AG04449 (cell line): Measurements from ENCODE around the gene GPC1.

Source experiments
- CTCF ChIA-PET: fragments of 350-600 bp; formaldehyde crosslinking; extraction: SDS; loops from one replicate; lab custom pipeline; 2021; ENCODE audit warnings: antibody characterized with exemption; lab: Yijun Ruan, JAX
- POLR2A ChIA-PET: fragments of 400-600, 350-600 bp; formaldehyde crosslinking; extraction: SDS; loops from one replicate; lab custom pipeline; 2020; ENCODE audit warnings: antibody characterized with exemption, inconsistent platforms; lab: Yijun Ruan, JAX
- DNase-seq: peaks from one replicate; pipeline ENCODE4 v3.0.0-alpha.2; 2010; ENCODE audit warnings: low read depth, low spot score
- H3K4me3 ChIP-seq: 2 replicates; pipeline ENCODE4 v1.5.1; 2011; ENCODE audit warnings: low read depth, mild to moderate bottlenecking, control low read depth, low read length
- TF ChIP-seq, protein P1 (sequence below): IDR thresholded peaks from one replicate; pipeline ENCODE4 v1.5.1; 2011; ENCODE audit warnings: mild to moderate bottlenecking, moderate library complexity, low read length, control low read depth, inconsistent platforms; ENCODE audit not compliant: insufficient read depth; ENCODE audit errors: missing control alignments

Gene GPC1

DNA sequence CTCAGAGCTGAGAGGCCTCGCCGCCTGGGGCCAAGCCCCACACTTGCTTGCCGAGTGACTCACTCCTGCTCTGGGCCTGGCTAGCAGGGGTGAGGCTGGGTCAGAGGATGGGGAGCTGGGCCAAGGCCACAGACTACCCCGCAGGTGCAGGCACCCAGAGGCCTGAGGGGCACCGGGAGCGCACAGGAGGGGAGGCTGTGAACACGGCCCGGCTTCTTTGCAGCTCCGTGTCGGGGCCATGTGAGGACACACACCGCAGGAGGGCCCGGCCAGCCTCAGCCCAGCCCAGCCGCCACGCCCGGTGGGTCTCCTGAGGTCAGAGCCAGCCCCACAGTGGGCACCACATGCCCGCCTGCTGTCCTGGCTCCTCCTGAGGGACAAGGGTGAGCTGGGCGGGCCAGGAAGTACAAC is 8.4 kb downstream of the GPC1 start:
- TF ChIP-seq, protein P1, sequence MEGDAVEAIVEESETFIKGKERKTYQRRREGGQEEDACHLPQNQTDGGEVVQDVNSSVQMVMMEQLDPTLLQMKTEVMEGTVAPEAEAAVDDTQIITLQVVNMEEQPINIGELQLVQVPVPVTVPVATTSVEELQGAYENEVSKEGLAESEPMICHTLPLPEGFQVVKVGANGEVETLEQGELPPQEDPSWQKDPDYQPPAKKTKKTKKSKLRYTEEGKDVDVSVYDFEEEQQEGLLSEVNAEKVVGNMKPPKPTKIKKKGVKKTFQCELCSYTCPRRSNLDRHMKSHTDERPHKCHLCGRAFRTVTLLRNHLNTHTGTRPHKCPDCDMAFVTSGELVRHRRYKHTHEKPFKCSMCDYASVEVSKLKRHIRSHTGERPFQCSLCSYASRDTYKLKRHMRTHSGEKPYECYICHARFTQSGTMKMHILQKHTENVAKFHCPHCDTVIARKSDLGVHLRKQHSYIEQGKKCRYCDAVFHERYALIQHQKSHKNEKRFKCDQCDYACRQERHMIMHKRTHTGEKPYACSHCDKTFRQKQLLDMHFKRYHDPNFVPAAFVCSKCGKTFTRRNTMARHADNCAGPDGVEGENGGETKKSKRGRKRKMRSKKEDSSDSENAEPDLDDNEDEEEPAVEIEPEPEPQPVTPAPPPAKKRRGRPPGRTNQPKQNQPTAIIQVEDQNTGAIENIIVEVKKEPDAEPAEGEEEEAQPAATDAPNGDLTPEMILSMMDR: no peak
- ChIA-PET POLR2A (no interaction called here), CTCF (interaction anchor here (0.7 kb wide), 1 partner anchor 211 kb away, joined by 3 read pairs; no protein-coding TSS in a partner anchor)
- H3K4me3 ChIP-seq: no peak overlapping the region
- no peak for DNase-seq

DNA sequence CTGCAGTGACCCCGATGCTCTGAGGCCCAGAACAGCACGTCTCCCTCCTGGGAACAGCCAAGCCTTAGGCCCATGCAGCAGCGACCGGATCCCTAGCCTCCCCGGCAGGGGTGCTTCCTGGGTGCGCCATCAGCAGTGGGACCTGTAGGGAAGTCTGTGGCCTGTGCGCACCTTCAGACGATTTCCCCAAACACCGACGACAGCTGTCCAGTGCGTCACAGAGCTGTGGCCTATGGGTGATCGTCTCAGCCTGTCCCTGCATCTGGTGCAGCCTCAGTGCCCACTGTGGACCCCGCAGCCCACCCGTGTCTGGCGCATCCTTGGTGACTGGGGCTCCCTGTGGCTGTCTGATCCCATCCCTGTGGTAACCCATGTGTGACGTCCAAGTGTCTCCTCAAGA is 9.0 kb downstream of the GPC1 start:
- ChIA-PET CTCF (no interaction called here), POLR2A (no interaction called here)
- no peak for DNase-seq
- no peak overlapping the region for H3K4me3 ChIP-seq
- TF ChIP-seq, protein P1: no peak

DNA sequence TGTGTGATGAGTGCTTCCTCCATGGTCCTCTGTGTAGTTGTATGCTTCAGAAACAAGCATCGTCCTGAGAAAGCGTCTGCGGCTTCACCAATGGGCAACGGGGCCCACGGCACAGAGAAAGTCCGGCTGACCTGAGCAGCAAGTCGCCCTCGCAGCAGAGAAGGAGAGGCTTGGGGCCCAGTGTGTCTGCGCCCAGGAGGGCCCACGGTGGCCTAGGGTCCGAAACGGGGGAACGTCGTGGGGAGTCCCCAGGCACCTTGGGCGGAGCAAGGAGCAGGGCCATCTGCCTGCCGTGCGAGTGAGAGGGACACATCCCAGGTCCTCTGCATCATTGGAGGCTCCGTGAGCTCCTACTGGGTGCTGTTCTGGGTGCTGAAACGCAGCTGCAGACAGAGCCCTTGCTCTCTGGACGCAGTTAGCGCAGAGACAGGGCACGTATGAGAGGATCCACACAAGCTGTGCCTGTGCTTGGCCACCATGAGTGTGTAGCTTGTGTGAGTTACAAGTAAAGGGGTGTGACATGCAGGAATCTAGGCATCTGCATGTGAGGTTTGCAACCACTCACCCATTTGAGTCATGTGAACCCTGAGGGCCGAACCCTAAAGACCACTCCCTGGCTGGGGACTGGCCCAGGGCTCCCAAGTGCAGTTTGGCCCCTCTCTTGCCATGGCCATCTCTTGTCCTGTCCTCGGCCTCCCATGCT is 10.6 kb downstream of the GPC1 start:
- no peak for DNase-seq
- TF ChIP-seq, protein P1: no peak
- POLR2A ChIA-PET: no interaction called here
- CTCF ChIA-PET: interaction anchor here (1.6 kb wide), 1 partner anchor 213 kb away, joined by 11 read pairs; no protein-coding TSS in a partner anchor
- no peak overlapping the region for H3K4me3 ChIP-seq

DNA sequence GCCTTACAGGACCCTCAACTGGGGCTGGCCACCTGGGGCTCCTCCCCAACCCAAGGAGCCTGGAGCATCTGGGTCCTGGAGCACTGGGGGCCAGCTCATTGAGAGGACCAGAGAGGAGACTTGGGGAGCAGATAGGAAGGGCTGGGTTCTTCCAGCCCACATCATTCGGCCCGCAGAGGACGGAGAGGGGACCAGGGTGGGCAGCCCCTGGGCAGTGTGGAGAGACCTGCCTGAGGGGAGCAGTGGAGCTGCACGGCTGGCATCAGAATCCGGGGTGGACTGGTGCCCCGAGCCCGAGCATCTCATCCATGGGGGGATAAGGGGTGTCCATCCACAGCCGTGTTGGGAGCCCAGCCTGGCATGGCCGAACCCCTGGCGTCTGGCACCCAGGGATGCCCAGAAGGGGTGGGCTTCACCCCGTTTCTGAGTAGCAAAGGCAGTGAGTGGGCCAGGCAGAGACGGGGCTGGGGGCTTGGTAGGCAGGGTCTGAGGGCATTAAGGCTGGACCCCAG is 11.3 kb downstream of the GPC1 start:
- ChIA-PET CTCF (interaction anchor here (1.6 kb wide), 1 partner anchor 214 kb away, joined by 11 read pairs; no protein-coding TSS in a partner anchor), POLR2A (no interaction called here)

DNA sequence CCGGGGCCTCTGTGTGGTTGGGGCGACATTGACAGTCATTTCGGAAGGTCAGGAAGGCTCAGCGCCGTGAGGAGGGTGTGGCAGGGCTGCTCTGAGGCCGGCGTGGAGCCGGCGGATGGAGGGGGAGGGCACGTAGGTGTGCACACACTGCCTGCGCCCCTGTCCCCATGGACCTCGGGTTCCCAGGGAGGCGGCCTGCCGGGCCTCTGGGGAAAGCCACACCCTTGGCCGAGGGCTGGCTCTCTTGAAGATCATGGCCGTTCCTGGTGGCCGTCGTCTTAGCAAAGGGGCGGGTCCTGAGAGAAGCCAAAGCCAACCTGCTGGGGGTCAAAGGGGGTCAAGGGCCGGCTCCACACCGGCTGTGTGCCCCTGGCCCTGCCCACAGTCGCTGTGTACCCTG is 11.9 kb downstream of the GPC1 start:
- H3K4me3 ChIP-seq: no peak overlapping the region
- ChIA-PET POLR2A (no interaction called here), CTCF (interaction anchor here (1.6 kb wide), 2 partner anchors 11 to 215 kb away, joined by 5 to 11 read pairs; no protein-coding TSS in a partner anchor)
- no peak for DNase-seq
- TF ChIP-seq, protein P1: no peak

More for the DNA sequence above, 11.3 kb downstream of the GPC1 start:
- TF ChIP-seq, protein P1: no peak
- H3K4me3 ChIP-seq: no peak overlapping the region
- no peak for DNase-seq

DNA sequence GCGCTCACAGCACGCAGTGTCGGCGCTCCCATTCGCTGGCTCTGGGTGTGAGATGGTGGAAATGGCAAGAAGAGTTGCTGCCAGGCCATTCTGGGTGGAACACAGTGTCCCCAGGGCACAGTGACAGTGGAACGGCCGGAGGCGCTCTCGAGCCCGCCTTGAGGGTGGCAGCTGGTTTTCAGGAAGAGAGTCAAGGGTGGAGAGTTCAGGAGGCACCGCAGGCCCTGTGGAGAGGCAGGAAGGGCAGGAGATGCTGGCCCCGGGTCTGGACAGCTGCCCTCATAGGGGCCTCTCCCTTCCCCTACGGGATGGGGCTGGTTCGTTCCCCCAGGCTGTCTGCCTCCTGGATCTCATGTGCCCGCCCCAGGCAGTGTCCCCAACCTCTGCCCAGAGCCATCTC is 12.5 kb downstream of the GPC1 start:
- no peak for DNase-seq
- POLR2A ChIA-PET: no interaction called here
- TF ChIP-seq, protein P1: no peak
- H3K4me3 ChIP-seq: no peak overlapping the region
- CTCF ChIA-PET: interaction anchor here (1.6 kb wide), 1 partner anchor 11 kb away, joined by 5 read pairs; no protein-coding TSS in a partner anchor
